BLaER1 (cell line): ENCODE measurements around the gene TLN1.

ENCODE experiments used
- H3K27ac ChIP-seq: shearing (Covaris generic); formaldehyde crosslinking; 2 replicates; pipeline ENCODE4 v1.8.1; 2022
- H3K27me3 ChIP-seq: shearing (Covaris generic); formaldehyde crosslinking; 2 replicates; pipeline ENCODE4 v1.8.1; 2022
- H3K36me3 ChIP-seq: shearing (Covaris generic); formaldehyde crosslinking; 2 replicates; pipeline ENCODE4 v1.8.1; 2022
- H3K4me1 ChIP-seq: shearing (Covaris generic); formaldehyde crosslinking; 2 replicates; pipeline ENCODE4 v1.8.1; 2022
- H3K4me2 ChIP-seq: shearing (Covaris generic); formaldehyde crosslinking; 2 replicates; pipeline ENCODE4 v1.8.1; 2022
- H3K4me3 ChIP-seq: shearing (Covaris generic); formaldehyde crosslinking; 2 replicates; pipeline ENCODE4 v1.8.1; 2022
- H3K9ac ChIP-seq: shearing (Covaris generic); formaldehyde crosslinking; 2 replicates; pipeline ENCODE4 v1.8.1; 2022
- H3K9me3 ChIP-seq: shearing (Covaris generic); formaldehyde crosslinking; 2 replicates; pipeline ENCODE4 v1.8.1; 2022
- H4K20me1 ChIP-seq: shearing (Covaris generic); formaldehyde crosslinking; 2 replicates; pipeline ENCODE4 v1.8.1; 2022
- Cebpa-rat ChIP-seq: shearing (Covaris generic); IDR thresholded peaks from 2 replicates; pipeline ENCODE4 v1.8.1; 2022

TLN1 gene

GRCh38 chr9:35711501-35712428, 20.2 kb downstream of the TLN1 start:
- H3K36me3 ChIP-seq: peaks cover 100% of the 10 kb centered on the region
- no peaks in the 10 kb centered on the region for H3K9me3 ChIP-seq
- H4K20me1 ChIP-seq: peaks cover 11% of the 10 kb centered on the region; the same call in 1 of the 2 replicates
- H3K27me3 ChIP-seq: no peaks in the 10 kb centered on the region
- H3K4me3 ChIP-seq: no peak overlapping the region
- no peak overlapping the region for H3K9ac ChIP-seq
- no peak overlapping the region for H3K4me2 ChIP-seq
- no peak overlapping the region for H3K27ac ChIP-seq
- TF ChIP-seq Cebpa-rat: no peak
- H3K4me1 ChIP-seq: peaks cover 8% of the 10 kb centered on the region

DNA sequence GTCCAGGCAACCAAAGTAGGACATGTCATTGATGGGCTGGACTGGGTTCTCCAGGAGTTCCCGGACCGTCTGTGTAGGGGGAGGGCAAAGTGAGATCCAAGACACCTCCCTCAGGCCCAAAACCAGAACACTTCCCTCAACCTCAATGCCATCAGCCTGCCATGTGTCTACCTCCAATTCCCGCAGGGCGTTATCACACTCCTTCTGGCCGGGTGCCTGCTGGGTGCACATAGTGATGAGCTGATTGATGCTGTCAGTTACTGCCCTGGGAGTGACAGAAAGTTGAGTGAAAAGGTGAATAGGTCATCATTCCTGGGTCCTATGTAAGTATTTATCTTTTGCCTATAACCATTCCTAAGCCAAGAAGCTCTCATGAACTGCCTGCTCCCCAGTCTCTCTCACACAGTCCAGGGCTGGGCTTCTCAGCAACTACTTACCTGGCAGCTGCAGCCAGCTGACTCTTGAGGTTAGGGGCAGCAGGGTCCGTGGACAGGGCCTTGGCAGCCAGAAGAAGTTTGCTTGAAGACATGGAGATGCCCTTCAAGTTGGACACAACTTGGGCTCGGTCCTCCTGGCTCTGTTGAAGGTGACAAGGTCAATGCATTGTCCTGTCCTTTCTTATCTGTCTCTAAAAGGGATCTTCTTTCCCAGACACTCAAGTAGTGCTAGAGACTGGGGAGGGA, 21.0 kb downstream of the TLN1 start:
- peaks cover 100% of the 10 kb centered on the region for H3K36me3 ChIP-seq

DNA sequence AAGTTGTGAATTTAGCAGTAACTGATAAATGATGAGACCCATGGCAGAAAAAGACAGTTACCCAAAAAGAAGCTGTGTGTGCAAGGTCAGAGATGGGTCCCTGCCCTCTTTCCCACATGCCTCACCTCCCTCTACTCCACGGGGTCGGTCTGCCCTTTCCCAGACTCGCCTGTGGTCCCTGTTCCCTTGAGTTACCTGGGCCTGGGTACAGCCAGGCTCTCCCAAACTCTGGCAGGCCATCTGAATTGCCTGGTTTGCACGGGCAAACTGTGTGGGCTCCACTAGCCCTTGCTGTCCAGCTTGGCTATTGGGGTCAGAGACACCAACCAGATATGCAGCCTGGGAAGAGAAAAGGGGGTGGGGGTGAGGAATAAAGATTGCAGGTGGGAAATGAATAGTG, 23.8 kb downstream of the TLN1 start:
- Histone ChIP-seq H3K9me3 (no peaks in the 10 kb centered on the region), H3K4me1 (no peaks in the 10 kb centered on the region), H3K4me3 (no peak overlapping the region), H3K4me2 (no peak overlapping the region), H3K27ac (no peak overlapping the region), H3K9ac (no peak overlapping the region), H3K27me3 (no peaks in the 10 kb centered on the region), H3K36me3 (peaks cover 100% of the 10 kb centered on the region), H4K20me1 (0 out of 2 replicates have a peak, but pooled peaks cover 8% of the 10 kb centered on the region)
- no peak for TF ChIP-seq Cebpa-rat

More for the DNA sequence above, 21.0 kb downstream of the TLN1 start:
- Histone ChIP-seq H3K4me3 (no peak overlapping the region), H3K9ac (no peak overlapping the region), H4K20me1 (0 out of 2 replicates have a peak, but pooled peaks cover 8% of the 10 kb centered on the region), H3K4me2 (no peak overlapping the region), H3K4me1 (no peaks in the 10 kb centered on the region), H3K27me3 (no peaks in the 10 kb centered on the region), H3K27ac (no peak overlapping the region), H3K9me3 (no peaks in the 10 kb centered on the region)
- TF ChIP-seq Cebpa-rat: no peak

DNA sequence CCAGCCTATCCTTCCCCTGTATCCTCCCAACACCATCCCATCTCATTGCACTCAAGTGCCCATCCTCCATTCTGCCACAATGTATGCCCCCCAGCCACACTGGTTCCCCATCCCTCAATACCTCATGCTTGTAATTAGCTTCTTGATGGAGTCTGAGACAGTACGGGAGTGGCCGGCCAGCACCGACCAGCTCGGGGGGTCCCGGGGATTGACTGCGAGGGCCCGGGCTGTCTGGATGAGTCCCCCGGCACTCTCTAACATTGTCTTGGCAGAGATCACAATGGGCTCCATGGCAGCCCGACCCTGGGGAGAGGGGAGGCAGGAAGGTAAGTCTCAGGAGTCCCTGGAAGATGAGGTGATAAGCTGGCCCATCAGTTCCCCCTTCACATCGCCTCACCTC, 25.0 kb downstream of the TLN1 start:
- H3K4me2 ChIP-seq: no peak overlapping the region
- 0 out of 2 replicates have a peak, but pooled peaks cover 8% of the 10 kb centered on the region for H4K20me1 ChIP-seq
- no peaks in the 10 kb centered on the region for H3K27me3 ChIP-seq
- no peak for TF ChIP-seq Cebpa-rat
- no peak overlapping the region for H3K27ac ChIP-seq
- no peaks in the 10 kb centered on the region for H3K4me1 ChIP-seq
- H3K9ac ChIP-seq: no peak overlapping the region
- peaks cover 100% of the 10 kb centered on the region for H3K36me3 ChIP-seq
- H3K4me3 ChIP-seq: no peak overlapping the region
- no peaks in the 10 kb centered on the region for H3K9me3 ChIP-seq

GRCh38 chr9:35705836-35706430, 26.1 kb downstream of the TLN1 start:
- no peak for TF ChIP-seq Cebpa-rat
- H3K9ac ChIP-seq: no peak overlapping the region
- H3K36me3 ChIP-seq: peaks cover 100% of the 10 kb centered on the region
- H3K4me3 ChIP-seq: no peak overlapping the region
- H3K4me1 ChIP-seq: no peaks in the 10 kb centered on the region
- no peak overlapping the region for H3K4me2 ChIP-seq
- no peaks in the 10 kb centered on the region for H3K9me3 ChIP-seq
- H4K20me1 ChIP-seq: no peaks in the 10 kb centered on the region
- H3K27ac ChIP-seq: no peak overlapping the region
- no peaks in the 10 kb centered on the region for H3K27me3 ChIP-seq

GRCh38 chr9:35705372-35705771, 26.6 kb downstream of the TLN1 start:
- H3K27me3 ChIP-seq: no peaks in the 10 kb centered on the region
- H4K20me1 ChIP-seq: no peaks in the 10 kb centered on the region

DNA sequence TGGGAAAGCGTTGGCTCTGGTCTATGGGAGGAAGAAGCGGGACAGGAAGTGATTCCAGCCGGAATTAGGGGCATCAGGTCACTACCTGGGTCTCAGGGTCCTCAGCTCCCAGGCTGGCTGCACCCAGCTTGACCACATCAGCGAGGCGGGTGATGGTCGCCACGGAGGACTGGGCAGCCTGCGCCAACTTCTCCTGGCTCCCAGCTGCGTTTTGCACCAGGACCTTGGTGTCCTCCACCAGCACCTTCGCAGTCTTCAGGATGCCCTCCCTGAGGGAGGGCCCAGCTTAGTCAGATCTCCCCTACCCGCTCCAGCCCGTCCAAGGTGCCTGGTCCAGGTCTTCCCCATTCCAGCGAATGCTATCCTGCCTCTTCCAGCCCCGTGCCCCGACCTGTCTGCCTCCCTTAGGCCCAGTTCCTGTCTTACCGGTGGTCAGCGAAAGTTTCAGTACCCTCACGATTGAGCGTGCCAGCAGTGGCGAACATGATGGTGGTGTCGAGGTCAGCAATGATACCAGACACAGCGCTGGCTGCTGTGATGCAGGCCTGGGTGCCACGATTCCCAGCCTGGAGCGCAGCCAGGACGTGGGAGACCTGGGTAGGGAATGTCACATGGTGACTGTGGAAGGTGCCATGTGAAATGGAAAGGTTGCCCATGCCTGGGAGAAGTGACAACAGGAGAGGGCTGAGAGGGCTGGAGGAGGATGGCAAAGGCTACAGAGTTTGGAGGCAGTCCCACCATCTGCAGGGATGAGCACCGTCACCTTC, 27.9 kb downstream of the TLN1 start:
- Histone ChIP-seq H3K9ac (no peak overlapping the region), H3K27ac (no peak overlapping the region), H3K4me2 (no peak overlapping the region), H3K9me3 (no peaks in the 10 kb centered on the region), H4K20me1 (no peaks in the 10 kb centered on the region), H3K4me1 (no peaks in the 10 kb centered on the region), H3K4me3 (no peak overlapping the region), H3K36me3 (peaks cover 100% of the 10 kb centered on the region), H3K27me3 (no peaks in the 10 kb centered on the region)
- TF ChIP-seq Cebpa-rat: no peak

More at GRCh38 chr9:35705372-35705771, 26.6 kb downstream of the TLN1 start:
- no peak overlapping the region for H3K4me2 ChIP-seq
- no peak overlapping the region for H3K4me3 ChIP-seq
- no peaks in the 10 kb centered on the region for H3K9me3 ChIP-seq
- no peaks in the 10 kb centered on the region for H3K4me1 ChIP-seq
- peaks cover 100% of the 10 kb centered on the region for H3K36me3 ChIP-seq
- no peak overlapping the region for H3K27ac ChIP-seq
- H3K9ac ChIP-seq: no peak overlapping the region
- no peak for TF ChIP-seq Cebpa-rat

DNA sequence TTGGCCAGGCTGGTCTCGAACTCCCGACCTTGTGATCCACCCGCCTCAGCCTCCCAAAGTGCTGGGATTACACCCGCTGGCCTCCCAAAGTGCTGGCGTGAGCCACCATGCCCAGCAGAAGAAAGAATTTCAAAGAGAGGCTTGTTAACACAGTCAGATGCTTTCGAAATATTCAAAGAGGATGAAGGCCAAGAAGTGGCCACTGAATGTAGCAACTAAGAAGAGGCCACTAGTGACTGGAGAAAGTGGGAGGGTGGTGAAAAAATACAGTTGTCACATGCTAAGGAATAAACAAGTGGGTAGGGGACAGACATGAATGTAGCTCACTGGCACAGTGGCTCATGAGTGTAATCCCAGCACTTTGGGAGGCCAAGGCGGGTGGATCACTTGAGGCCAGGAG, 29.3 kb downstream of the TLN1 start:
- H3K36me3 ChIP-seq: peaks cover 100% of the 10 kb centered on the region
- no peak overlapping the region for H3K27ac ChIP-seq
- no peaks in the 10 kb centered on the region for H4K20me1 ChIP-seq
- H3K4me2 ChIP-seq: no peak overlapping the region
- H3K9ac ChIP-seq: no peak overlapping the region
- no peaks in the 10 kb centered on the region for H3K4me1 ChIP-seq
- H3K9me3 ChIP-seq: no peaks in the 10 kb centered on the region
- no peaks in the 10 kb centered on the region for H3K27me3 ChIP-seq
- no peak overlapping the region for H3K4me3 ChIP-seq
- no peak for TF ChIP-seq Cebpa-rat

GRCh38 chr9:35700942-35701341, 31.1 kb downstream of the TLN1 start:
- no peaks in the 10 kb centered on the region for H3K27me3 ChIP-seq
- no peaks in the 10 kb centered on the region for H3K9me3 ChIP-seq
- no peak for TF ChIP-seq Cebpa-rat
- H3K4me1 ChIP-seq: no peaks in the 10 kb centered on the region
- peaks cover 100% of the 10 kb centered on the region for H3K36me3 ChIP-seq
- no peak overlapping the region for H3K9ac ChIP-seq
- H3K4me3 ChIP-seq: no peak overlapping the region
- no peak overlapping the region for H3K27ac ChIP-seq
- no peak overlapping the region for H3K4me2 ChIP-seq
- no peaks in the 10 kb centered on the region for H4K20me1 ChIP-seq
